Mesenteric fat pad (tissue), 1 donor: Measurements from ENCODE around the gene GPAT3. TPM values are rescaled to one million over a fixed set of nuclear protein-coding genes. Genes with fewer than 3 reads are reported as not detected.
"Not testable (repeated sequence)": the region's sequence is repeated elsewhere in the genome, so short reads cannot be mapped to it uniquely, and the experiment has no call there.

Experiments used
- DNase-seq: peaks from one replicate; pipeline ENCODE4 v3.0.0-alpha.2; 2020; ENCODE audit warnings: low spot score
- total RNA-seq: library from RNA; stranded (reverse); fragmentation: NEBNext Ultra II Directional; extraction: Animal tissue kit (Norgen Biotek cat#: 25700); gene quantifications from one replicate; pipeline ENCODE4 v1.2.1, GENCODE V29; 2021
- donor health status: DM: yes; HTN: yes; CAD: no.

The GPAT3 gene
- total RNA-seq, 1 donor from 2014 or later, result 9.2 TPM

GRCh38 chr4:83591730-83592129, 55.8 kb downstream of the GPAT3 start:
- no peak for DNase-seq

DNA sequence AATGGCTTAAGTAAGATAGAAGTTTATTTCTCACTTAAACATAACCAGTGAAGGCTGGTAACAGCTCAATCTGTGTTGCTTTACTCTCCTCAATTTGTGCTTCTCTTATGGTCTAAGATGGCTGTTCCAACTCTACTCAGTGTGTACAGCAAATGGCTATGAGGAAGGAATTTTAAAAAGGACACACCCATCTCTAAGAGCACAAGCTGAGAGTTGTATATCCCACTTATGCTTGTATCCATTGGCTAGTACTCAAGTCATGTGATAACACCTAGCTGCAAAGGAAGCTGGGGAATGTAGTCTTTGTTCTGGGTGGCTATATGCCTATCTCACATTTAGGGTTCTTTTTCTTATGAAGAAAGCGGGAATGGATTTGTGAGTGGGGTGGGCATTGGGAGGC, 63.3 kb downstream of the GPAT3 start:
- DNase-seq, result no peak

GRCh38 chr4:83603129-83603528, 67.2 kb downstream of the GPAT3 start:
- DNase-seq, result no peak

DNA sequence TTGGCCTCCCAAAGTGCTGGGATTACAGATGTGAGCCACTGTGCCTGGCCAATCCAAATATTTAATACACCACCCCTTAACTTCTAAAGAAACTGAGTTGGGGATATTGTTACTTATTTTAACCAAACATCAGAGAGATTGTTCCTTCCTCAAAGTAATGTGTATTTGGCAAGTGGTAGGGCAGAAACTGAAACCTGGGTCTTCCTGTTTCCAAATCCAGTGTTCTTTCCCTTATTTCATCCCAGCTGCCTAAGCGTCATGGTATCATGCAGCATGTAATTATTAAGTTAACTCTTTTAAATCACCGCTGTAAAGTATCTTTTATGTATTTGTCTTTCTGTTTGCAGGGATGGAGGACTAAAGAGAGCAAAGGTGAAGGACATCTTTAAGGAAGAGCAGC, 68.4 kb downstream of the GPAT3 start:
- DNase-seq, result no peak

- DNase-seq, result no peak
Observed at GRCh38 chr4:83605210-83605609, 69.3 kb downstream of the GPAT3 start.

- no peak for DNase-seq
Observed at GRCh38 chr4:83605744-83606172, 69.8 kb downstream of the GPAT3 start.

DNA sequence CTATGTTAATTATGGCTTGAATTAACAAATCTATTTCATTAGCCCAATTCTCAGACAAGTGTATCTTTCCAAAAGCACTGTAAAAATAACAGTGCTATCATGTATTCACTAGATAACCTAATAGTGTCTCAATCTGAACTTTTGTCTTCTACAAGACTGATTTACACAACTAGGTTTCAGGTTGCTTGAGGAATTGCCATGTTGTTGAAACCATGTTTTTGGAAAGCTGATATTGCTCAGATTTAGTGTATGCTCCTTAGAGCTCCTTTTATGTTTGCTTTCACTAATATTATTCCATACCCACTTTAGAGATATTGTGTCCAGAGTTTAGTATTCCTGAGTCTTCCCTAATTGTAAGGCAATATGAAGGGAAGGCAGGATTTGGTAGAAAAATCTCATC, 70.6 kb downstream of the GPAT3 start:
- DNase-seq, result no peak

DNA sequence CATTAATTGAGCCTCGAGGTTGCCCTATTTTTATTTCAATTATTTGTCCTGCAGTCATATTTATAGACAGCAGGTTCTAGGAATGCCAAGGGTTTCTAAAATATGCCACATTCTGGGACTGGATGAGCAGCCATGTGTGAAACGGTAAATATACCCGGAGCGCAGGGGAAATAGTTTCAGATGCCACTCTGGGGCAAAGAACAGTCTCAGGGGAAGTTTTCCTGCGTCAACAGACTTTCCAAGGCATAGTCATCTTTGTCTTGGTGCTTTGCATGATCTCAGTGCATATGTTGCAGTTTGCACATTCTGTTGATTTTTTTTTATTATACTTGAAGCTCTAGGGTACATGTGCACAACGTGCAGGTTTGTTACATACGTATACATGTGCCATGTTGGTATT, 71.0 kb downstream of the GPAT3 start:
- DNase-seq, result no peak

DNA sequence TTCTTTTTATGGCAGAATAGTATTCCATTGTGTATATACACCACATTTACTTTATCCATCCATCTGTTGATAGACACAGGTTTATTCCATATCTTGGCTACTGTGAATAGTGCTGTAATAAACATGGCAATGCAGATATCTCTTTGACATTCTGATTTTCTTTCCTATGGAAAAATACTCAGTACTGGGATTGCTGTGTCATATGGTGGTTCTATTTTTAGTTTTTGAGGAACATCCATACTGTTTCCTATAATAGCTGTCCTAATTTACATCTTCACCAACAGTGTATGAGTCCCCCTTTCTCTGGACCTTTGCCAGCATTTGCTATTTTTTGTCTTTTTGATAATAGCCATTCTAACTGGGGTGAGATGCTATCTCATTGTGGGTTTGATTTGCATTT, 73.5 kb downstream of the GPAT3 start:
- no peak for DNase-seq

DNA sequence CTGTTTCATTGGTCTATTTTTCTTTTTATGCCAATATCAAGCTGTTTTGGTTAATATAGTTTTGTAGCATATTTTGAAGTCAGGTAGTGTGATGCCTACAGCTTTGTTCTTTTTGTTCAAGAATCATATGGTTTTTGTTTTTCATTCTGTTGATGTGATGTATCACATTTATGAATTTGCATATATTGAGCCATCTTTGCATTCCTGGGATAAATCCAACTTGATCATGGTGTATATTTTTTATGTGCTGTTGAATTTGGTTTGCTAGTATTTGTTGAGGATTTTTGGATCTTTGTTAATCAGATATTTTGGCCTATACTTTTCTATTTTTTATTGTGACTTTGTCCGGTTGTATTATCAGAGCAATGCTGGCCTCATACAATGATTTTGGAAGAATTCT, 74.8 kb downstream of the GPAT3 start:
- no peak for DNase-seq

DNA sequence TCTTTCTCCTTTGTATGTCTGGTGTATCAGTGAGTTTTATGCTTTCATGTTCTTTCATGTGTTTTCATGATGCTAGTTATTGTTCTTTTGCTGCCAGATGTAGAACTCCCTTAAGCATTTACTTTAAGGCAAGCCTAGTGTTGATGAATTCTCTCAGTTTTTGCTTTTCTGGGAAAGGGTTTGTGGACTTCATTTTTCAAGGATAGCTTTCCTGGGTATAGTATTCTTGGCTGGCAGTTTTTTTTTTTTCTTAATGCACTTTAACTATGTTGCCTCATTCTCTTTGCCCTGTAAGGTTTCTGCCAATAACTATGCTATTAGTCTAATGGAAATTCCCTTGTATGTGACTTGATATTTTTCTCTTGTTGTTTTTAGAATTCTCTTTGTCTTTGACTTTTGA, 77.1 kb downstream of the GPAT3 start:
- no peak for DNase-seq

DNA sequence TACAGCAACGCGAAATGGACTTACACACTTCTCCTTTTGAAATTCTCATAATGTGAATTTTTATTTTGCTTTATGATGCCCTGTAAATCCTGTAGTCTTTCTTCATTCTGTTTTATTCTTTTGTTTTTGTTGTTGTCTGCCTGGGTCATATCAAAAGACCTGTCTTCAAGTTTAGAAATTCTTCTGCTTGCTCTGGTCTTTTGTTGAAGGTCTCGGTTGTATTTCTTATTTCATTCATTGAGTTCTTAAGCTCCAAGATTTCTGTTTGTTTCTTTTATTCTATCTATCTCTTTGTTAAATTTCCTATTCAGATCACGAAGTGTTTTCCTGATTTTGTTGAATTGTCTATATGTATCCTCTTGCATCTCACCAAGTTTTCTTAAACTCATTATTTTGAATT, 78.1 kb downstream of the GPAT3 start:
- no peak for DNase-seq

DNA sequence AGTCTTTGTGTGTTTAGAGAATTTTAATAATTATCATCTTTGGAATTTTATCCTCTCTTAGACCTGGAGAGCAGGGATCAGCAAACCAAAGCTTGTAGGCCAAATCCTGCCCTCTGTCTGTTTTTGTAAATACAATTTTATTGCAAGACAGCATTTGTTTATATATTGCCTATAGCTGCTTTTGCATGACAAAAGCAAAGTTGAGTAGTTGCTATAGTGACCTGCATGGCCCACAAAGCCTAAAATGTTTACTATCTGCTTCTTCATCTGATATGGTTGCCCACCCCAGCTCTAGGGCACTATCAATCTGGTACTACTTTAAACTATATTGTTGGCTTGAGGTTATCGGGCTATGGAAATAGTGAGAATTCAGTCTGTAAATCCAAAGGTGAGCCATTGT, 80.3 kb downstream of the GPAT3 start:
- no peak for DNase-seq

DNA sequence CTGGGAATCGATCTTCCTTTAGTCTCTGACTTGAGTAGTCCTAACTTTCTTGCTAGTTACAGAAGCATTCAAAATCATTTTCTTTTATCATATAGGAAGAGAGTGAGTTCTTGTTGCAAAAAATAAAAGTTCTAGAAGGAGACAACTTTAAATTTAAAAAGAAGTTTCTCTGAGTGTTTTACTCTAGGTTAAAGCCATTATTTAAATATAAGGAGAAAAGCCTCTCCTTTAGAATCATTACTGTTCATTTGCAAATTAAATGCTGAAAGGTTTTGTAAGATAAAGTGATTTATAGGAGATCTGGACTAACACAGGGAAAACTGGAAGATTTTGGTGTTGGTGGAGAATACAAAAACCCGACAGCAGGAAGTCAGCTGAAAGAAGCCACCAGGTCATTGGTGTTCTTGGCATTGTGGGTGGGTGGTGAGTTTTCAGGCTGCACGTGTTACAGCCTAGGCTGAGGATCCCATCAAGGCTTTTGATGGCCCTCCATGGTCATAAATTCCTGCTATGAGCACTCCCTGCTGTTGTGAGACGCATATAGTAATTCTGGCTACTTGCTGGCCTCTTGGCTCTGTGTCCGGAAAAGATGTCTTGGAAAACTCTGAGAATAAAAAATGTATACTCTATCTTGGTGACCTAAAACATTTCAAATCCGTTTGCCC, 81.6 kb downstream of the GPAT3 start:
- DNase-seq, result no peak

DNA sequence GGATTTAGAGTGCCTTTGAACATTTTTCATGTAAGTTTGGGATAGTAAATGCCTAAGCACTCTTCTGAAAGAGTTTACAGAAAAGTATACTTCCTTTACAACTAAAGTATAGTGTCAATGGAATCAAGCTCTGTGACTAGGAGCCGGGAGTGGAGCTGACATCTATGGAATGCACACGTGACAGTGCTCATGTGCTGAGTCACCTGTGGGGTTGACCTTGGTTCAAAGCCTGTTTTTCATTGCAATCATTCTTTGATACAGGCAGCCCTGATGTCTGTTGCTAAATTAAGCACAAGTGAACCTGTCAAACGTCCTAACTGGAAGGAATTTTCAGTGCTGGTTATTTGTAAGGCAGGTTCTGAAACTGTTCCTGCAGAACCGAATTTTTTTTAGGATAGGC, 82.5 kb downstream of the GPAT3 start:
- no peak for DNase-seq

DNA sequence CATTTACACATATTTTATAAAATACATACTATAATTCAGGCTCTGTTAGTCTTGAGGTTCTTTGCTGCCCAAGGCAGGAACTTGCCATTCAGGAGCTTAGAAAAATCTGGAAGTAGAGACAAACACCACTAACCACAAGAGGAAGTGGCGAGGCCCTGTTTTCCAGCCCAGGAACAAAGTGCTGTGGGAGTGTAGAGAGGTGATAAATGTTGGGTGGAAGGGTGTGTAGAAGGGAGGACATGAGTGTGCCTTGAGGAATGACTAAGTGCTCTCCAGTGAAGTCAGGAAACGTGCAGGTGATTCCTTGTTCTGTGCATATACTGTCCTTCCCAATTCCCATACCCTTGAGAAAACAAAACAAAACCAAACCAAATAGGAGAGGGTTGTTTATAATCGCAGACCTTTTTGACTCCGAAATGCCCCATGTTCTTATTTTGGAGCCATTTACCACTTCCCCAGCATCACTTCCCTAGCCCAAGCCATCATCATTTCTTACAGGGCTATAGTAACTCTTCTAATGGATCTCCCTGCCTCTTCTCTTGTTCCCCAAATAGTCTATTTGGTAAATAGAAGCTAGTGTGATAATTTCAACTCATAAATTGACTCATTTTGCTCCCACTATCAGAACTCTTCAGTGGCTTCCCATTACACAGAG, 83.2 kb downstream of the GPAT3 start:
- DNase-seq, result no peak

DNA sequence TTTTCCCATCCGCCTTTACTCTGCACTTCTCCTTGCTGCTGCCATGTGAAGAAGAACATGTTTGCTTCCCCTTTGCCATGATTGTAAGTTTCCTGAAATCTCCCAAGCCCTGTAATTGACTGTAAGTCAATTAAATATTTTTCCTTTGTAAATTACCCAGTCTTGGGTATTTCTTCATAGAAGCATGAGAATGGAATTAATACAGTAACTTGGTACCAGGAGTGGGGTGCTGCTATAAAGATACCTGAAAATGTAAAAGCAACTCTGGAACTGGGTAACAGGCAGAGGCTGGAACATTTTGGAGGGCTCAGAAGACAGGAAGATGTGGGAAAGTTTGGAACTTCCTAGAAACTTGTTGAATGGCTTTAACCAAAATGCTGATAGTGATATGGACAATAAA, 86.2 kb downstream of the GPAT3 start:
- not testable (repeated sequence) for DNase-seq

DNA sequence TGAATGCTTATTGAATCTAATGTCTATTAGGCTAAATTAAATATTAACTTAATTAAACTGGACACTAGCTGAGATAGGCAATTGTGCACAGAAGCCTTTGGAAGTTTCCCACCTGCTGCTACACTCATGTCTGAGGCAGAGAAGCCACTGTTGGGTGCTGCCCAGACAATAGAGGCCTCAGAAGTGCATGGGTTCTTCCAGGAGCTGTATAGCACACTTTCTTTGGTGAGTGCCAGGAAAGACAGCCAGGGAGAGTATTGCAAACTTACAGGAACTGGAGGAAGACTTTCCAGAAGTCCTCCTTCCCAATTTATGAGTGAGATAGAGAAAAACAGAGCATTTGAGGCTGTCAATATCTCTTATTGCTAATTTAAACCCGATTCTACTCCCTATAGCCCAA, 89.9 kb downstream of the GPAT3 start:
- no peak for DNase-seq

GRCh38 chr4:83626245-83626836, 90.4 kb downstream of the GPAT3 start:
- DNase-seq, result no peak

DNA sequence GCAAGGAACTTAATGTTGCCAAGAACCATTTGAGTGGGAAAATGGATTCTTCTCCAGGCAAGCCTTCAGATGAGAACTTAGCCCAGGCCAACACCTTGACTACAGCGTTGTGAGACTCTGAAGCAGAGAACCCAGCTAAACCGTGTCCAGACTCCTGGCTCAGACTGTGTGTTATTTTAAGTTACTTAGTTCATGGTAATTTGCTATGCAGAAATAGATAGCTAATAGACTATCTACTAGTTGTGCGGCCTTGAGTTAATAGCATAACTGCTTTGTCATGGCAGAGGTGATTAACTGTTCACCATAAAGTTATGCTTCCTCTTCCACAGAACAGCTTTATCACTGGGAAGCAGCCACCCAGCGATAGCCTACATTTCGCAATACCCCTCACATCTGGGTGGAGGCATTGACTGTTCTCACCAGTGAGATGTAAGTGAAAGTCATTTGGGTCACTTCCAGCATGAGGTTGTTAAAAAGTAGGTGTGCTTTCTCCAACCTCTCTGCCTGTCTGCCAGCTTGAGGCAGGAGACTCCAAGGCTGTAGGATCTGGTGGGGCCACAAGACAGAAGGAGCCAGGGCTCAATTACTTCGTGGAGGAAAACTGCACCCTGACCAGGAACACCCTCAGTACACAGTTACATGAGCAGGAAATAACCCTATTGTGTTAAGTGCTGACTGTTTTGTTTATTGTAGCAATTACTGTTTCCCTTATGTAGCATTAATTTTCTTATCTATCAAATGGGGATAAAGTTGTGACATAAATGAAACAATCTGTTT, 94.2 kb downstream of the GPAT3 start:
- no peak for DNase-seq

GRCh38 chr4:83631066-83631465, 95.2 kb downstream of the GPAT3 start:
- no peak for DNase-seq

- no peak for DNase-seq
Observed at GRCh38 chr4:83636930-83637329, 101.0 kb downstream of the GPAT3 start.
